ENCODE results near the gene DUOX1. TPM values are rescaled to one million over a fixed set of nuclear protein-coding genes. Genes with fewer than 3 reads are reported as not detected.

Gene DUOX1
- total and polyA plus RNA-seq, 9 of the 15 experiments (the other 6 are each of a cell fraction or from before 2014, with no cell fraction given), result 0.01 to 0.22 (median 0.01) TPM; not detected in 6

- intact Hi-C loops (cut with micrococcal nuclease), result loop anchor here (2.0 to 5.0 kb wide), 2 partner anchors 68 to 411 kb away; no protein-coding TSS in a partner anchor
- TF ChIP-seq ETS2 (tag; IDR thresholded peaks at IDR 0.05; ENCODE audit: borderline replicate concordance, poor library complexity, severe bottlenecking), result no peak
- no peak for TF ChIP-seq RFX1 (IDR thresholded peaks at IDR 0.05)
- no peak; the same call in 1 of the 2 replicates for TF ChIP-seq TARDBP (IDR thresholded peaks at IDR 0.05)
- TF ChIP-seq ZNF224 (CRISPR knock-in tag; IDR thresholded peaks at IDR 0.05), result no peak
- TF ChIP-seq GTF2B (IDR thresholded peaks at IDR 0.05; ENCODE audit: extremely low read depth, insufficient read length), result no peak
- no peak for TF ChIP-seq FOXA1 (IDR thresholded peaks at IDR 0.05; ENCODE audit: borderline replicate concordance)
- peak; percentile 48 to 88 (median 76) for TF ChIP-seq YY1 (IDR thresholded peaks at IDR 0.05; ENCODE audit: borderline replicate concordance in 1 of 3, control insufficient read depth in 1 of 3, extremely low read depth in 1 of 3, insufficient read depth in 3 of 3, insufficient read length in 1 of 3, insufficient replicate concordance in 2 of 3, low read depth in 1 of 3, low read length in 2 of 3)
- TF ChIP-seq ERF (CRISPR knock-in tag; IDR thresholded peaks at IDR 0.05), result no peak
- TF ChIP-seq KDM4B (IDR thresholded peaks at IDR 0.05; ENCODE audit: borderline replicate concordance in 2 of 2, low read depth in 1 of 2), result no peak
- peak; percentile 74 for TF ChIP-seq ZNF592 (IDR thresholded peaks at IDR 0.05)
- TF ChIP-seq TGIF2 (CRISPR knock-in tag; IDR thresholded peaks at IDR 0.05), result no peak
- no peak for TF ChIP-seq NFYB (IDR thresholded peaks at IDR 0.05; ENCODE audit: extremely low read depth, insufficient read length)
- peak in 1 of 2 experiments; percentile 54; a peak in 1 of 4 replicates for TF ChIP-seq RCOR1 (IDR thresholded peaks at IDR 0.05; ENCODE audit: borderline replicate concordance in 1 of 2, low read depth in 2 of 2, low read length in 2 of 2)
- TF ChIP-seq TCF3 (CRISPR knock-in tag; IDR thresholded peaks at IDR 0.05), result no peak
- TF ChIP-seq ZKSCAN8 (CRISPR knock-in tag; IDR thresholded peaks at IDR 0.05), result no peak
These were observed 71.2 kb downstream of the DUOX1 start for GRCh38 chr15:45200799-45201556.

More at GRCh38 chr15:45200799-45201556, 71.2 kb downstream of the DUOX1 start:
- POLR2A ChIA-PET, result interaction anchor here (0.5 to 1.4 kb wide), 8 partner anchors 11 to 488 kb away, joined by 3 to 6 read pairs (median 3); no protein-coding TSS in a partner anchor
- Histone ChIP-seq H3K4me3 (peak overlapping the region; percentile 79), H4K20me1 (replicated peaks; ENCODE audit: control insufficient read depth, insufficient read depth, low read length) (no peaks in the 10 kb centered on the region), H3K27me3 (ENCODE audit: control insufficient read depth in 2 of 2, insufficient read depth in 2 of 2, low read length in 2 of 2) (no peaks in the 10 kb centered on the region), H3K27ac (ENCODE audit: extremely low read depth, low read depth, low read length) (peak overlapping the region; percentile 71), H3K9me1 (ENCODE audit: control insufficient read depth, insufficient read depth, low read length) (no peaks in the 10 kb centered on the region), H3K9me3 (replicated peaks; ENCODE audit: control insufficient read depth, insufficient read depth, low read depth, low read length) (no peaks in the 10 kb centered on the region), H3K4me2 (ENCODE audit: insufficient read depth, low read length) (peak overlapping the region; percentile 94), H3K36me3 (ENCODE audit: control insufficient read depth, insufficient read depth, low read length) (no peaks in the 10 kb centered on the region), H3K9ac (ENCODE audit: insufficient read depth in 1 of 2, low read depth in 2 of 2, low read length in 2 of 2) (peak overlapping the region; percentile 72 to 89), H2AFZ (ENCODE audit: low read depth, low read length) (peak overlapping the region; percentile 96), H3K4me1 (replicated peaks in 1 of 2; ENCODE audit: control insufficient read depth in 2 of 2, insufficient read depth in 2 of 2, low read length in 2 of 2) (peaks cover 0 to 2% of the 10 kb centered on the region in 2 experiments; a peak in 2 of 5 replicates), H3K79me2 (ENCODE audit: control insufficient read depth, insufficient read depth, low read length) (no peaks in the 10 kb centered on the region)
- ATAC-seq (peak; percentile 64), FAIRE-seq (peak; percentile 54), DNase-seq (ENCODE audit: extremely low read depth in 1 of 4, low spot score in 3 of 4) (peak; percentile 60 to 91 (median 62))
- 3% methylated on average over 34 of the region's 34 CpGs for WGBS (ENCODE audit: insufficient coverage, low coverage, missing lambda C conversion rate)
- CTCF ChIA-PET (ENCODE audit: low intra/inter-chr PET ratio), result interaction anchor here (2.2 kb wide), 1 partner anchor 257 kb away, joined by 8 read pairs; no protein-coding TSS in a partner anchor
- in situ Hi-C loops (cut with MboI), result no loop called here
- BruUV-seq (replicated peaks), result no TSS peak
